Measurements from ENCODE around the gene CNIH2.
"Not testable (repeated sequence)": the region's sequence is repeated elsewhere in the genome, so short reads cannot be mapped to it uniquely, and the experiment has no call there.

CNIH2 gene

GRCh38 chr11:66277471-66278362 lies at the start of gene CNIH2:
CNIH2 (plus strand) TSS chr11:66278175; CDS start chr11:66278457, 282 bp downstream.
- DNase-seq, result peak in 1 of 2 experiments; percentile 11

GRCh38 chr11:66228521-66228920 lies 49.5 kb upstream of the CNIH2 start:
- DNase-seq, result no peak

GRCh38 chr11:66230156-66230555 lies 47.8 kb upstream of the CNIH2 start:
- DNase-seq, result no peak

- DNase-seq, result no peak
Measured at GRCh38 chr11:66230978-66231377, 47.0 kb upstream of the CNIH2 start.

GRCh38 chr11:66231561-66231960 lies 46.4 kb upstream of the CNIH2 start:
- no peak for DNase-seq

GRCh38 chr11:66232769-66233168 lies 45.2 kb upstream of the CNIH2 start:
- no peak for DNase-seq

GRCh38 chr11:66233301-66233700 lies 44.7 kb upstream of the CNIH2 start:
- no peak for DNase-seq

GRCh38 chr11:66235141-66235540 lies 42.8 kb upstream of the CNIH2 start:
- DNase-seq, result no peak

- DNase-seq, result no peak
Measured at GRCh38 chr11:66237867-66238266, 40.1 kb upstream of the CNIH2 start.

- DNase-seq, result peak; percentile 31 to 33
Measured at GRCh38 chr11:66238786-66239413, 39.1 kb upstream of the CNIH2 start.

- no peak for DNase-seq
Measured at GRCh38 chr11:66239511-66239910, 38.5 kb upstream of the CNIH2 start.

GRCh38 chr11:66239998-66240780 lies 37.8 kb upstream of the CNIH2 start:
- peak; percentile 61 to 64 for DNase-seq

GRCh38 chr11:66240781-66241136 lies 37.2 kb upstream of the CNIH2 start:
- no peak for DNase-seq

- no peak for DNase-seq
Measured at GRCh38 chr11:66242095-66242765, 35.7 kb upstream of the CNIH2 start.

GRCh38 chr11:66243782-66244535 lies 34.0 kb upstream of the CNIH2 start:
- no peak for DNase-seq

GRCh38 chr11:66247295-66247694 lies 30.7 kb upstream of the CNIH2 start:
- no peak for DNase-seq

- DNase-seq, result no peak
Measured at GRCh38 chr11:66247801-66248200, 30.2 kb upstream of the CNIH2 start.

GRCh38 chr11:66248903-66249302 lies 29.1 kb upstream of the CNIH2 start:
- DNase-seq, result no peak

- no peak for DNase-seq
Measured at GRCh38 chr11:66251809-66252208, 26.2 kb upstream of the CNIH2 start.

GRCh38 chr11:66253081-66253480 lies 24.9 kb upstream of the CNIH2 start:
- not testable (repeated sequence) for DNase-seq

GRCh38 chr11:66258473-66258893 lies 19.5 kb upstream of the CNIH2 start:
- DNase-seq, result no peak

- no peak for DNase-seq
Measured at GRCh38 chr11:66259225-66259624, 18.8 kb upstream of the CNIH2 start.

Measured in Kasumi-1 (cell line).